Mammary epithelial cell (primary cell): ENCODE data around the gene DIPK1C.

Source experiments
- EZH2 ChIP-seq: IDR thresholded peaks from 2 replicates; pipeline ENCODE4 v1.6.1; 2012; ENCODE audit warnings: low read length, inconsistent platforms, borderline replicate concordance
- TF ChIP-seq, protein P1 (sequence below), 2 donors: IDR thresholded peaks in 1 of 2; conservative IDR thresholded peaks in 1 of 2; 2 replicates each; pipeline ENCODE4 v1.5.1; 2011 to 2012; ENCODE audit warnings: inconsistent platforms in 2 of 2, low read length in 2 of 2, mild to moderate bottlenecking in 2 of 2, control low read depth in 1 of 2, low read depth in 1 of 2; ENCODE audit not compliant: insufficient read depth in 1 of 2; ENCODE audit errors: extremely low read depth in 1 of 2

DNA sequence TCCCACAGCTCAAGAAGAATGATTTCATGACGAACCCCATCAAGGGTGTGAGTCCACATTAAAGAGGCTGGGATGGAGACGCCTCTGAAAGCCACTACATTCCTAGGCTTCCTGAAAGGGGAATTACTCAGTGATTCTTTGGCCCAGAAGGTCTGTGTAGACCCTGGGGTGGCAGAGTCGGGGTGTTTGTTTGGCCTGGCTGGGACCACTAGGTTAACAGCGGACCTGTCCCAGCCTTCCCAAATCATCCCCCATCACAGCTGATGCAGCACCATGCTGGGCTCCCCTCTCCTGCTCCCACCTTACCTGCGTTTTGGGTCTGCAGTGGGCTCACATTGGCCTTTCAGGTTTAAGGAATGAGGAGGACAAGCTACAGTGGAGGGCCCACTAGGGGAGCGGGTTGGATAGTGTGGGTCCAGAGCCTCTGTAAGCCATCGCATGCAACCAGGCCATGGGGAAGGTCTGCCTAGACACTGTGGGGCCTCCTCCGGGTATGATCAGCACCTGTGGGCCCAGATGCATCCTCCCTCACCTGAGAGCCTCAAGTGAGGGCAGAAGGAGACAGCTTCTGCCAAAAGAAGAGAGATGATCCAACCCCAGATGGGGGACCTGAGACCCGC, 16.2 kb downstream of the DIPK1C start:
- TF ChIP-seq, protein P1, sequence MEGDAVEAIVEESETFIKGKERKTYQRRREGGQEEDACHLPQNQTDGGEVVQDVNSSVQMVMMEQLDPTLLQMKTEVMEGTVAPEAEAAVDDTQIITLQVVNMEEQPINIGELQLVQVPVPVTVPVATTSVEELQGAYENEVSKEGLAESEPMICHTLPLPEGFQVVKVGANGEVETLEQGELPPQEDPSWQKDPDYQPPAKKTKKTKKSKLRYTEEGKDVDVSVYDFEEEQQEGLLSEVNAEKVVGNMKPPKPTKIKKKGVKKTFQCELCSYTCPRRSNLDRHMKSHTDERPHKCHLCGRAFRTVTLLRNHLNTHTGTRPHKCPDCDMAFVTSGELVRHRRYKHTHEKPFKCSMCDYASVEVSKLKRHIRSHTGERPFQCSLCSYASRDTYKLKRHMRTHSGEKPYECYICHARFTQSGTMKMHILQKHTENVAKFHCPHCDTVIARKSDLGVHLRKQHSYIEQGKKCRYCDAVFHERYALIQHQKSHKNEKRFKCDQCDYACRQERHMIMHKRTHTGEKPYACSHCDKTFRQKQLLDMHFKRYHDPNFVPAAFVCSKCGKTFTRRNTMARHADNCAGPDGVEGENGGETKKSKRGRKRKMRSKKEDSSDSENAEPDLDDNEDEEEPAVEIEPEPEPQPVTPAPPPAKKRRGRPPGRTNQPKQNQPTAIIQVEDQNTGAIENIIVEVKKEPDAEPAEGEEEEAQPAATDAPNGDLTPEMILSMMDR (conservative IDR thresholded peaks at IDR 0.05 in 1 of 2, IDR thresholded peaks at IDR 0.05 in 1 of 2; ENCODE audit: extremely low read depth in 1 of 2, insufficient read depth in 1 of 2, low read depth in 1 of 2, low read length in 2 of 2): no peak
- TF ChIP-seq EZH2: no peak
